HG03521 (cell line): ENCODE results near the gene DNASE1.

Source experiments
- ATAC-seq: cut with Tn5 transposase; IDR thresholded peaks from one replicate; pipeline ENCODE4 v1.9.1; 2021; ENCODE audit warnings: mild to moderate bottlenecking, moderate library complexity; ENCODE audit not compliant: unreplicated experiment

The DNASE1 gene

GRCh38 chr16:3694051-3694450 is 39.6 kb downstream of the DNASE1 start:
- no peak for ATAC-seq

- ATAC-seq = no peak
Measured at GRCh38 chr16:3695610-3696369, 41.3 kb downstream of the DNASE1 start.

- ATAC-seq = no peak
Measured at GRCh38 chr16:3696425-3697218, 42.1 kb downstream of the DNASE1 start.

GRCh38 chr16:3698941-3699340 is 44.5 kb downstream of the DNASE1 start:
- no peak for ATAC-seq

GRCh38 chr16:3701531-3701930 is 47.0 kb downstream of the DNASE1 start:
- no peak for ATAC-seq

GRCh38 chr16:3702082-3702481 is 47.6 kb downstream of the DNASE1 start:
- ATAC-seq = no peak

- no peak for ATAC-seq
Measured at GRCh38 chr16:3706253-3707012, 51.9 kb downstream of the DNASE1 start.
